A549 (cell line): ENCODE measurements around the gene LEKR1. TPM values are rescaled to one million over a fixed set of nuclear protein-coding genes. Genes with fewer than 3 reads are reported as not detected.
A peak's percentile ranks its signal among the peaks of the same experiment; 100 is the strongest.

Source experiments
- ATAC-seq, 2 experiments: fragments of 200-7000 bp in 1 of 2; fragments of >200 bp in 1 of 2; cut with Nextera tagmentation in 1 of 2; cut with Tn5 transposase in 1 of 2; 3 replicates each; pipeline versions ENCODE4 v1.8.0 to v1.9.1; 2018 to 2020; ENCODE audit warnings: mild to moderate bottlenecking in 1 of 2, moderate library complexity in 1 of 2
- CTCF ChIA-PET: fragments of 300-600 bp; sonication (Branson Sonifier 250); formaldehyde crosslinking; extraction: SDS; loops from one replicate; lab custom pipeline; 2021; ENCODE audit warnings: antibody characterized with exemption, inconsistent platforms; lab: Yijun Ruan, JAX
- POLR2A ChIA-PET: fragments of 350-600 bp; formaldehyde crosslinking; extraction: SDS; loops from one replicate; lab custom pipeline; 2021; ENCODE audit warnings: antibody characterized with exemption, inconsistent platforms; lab: Yijun Ruan, JAX
- DNase-seq, 2 experiments: peaks; one replicate each; pipeline versions ENCODE4 v3.0.0 to v3.0.0-alpha.2; 2011 to 2016; ENCODE audit warnings: low read depth in 1 of 2, low spot score in 1 of 2
- FAIRE-seq: peaks from 2 replicates; lab custom pipeline; 2011; peaks lifted over from hg19 to GRCh38; lab: Jason Lieb, UNC
- H3K27ac ChIP-seq, 2 experiments: fragments of >200 bp; sonication (Bioruptor Twin); formaldehyde crosslinking; 3 replicates each; pipeline ENCODE4 v1.5.1; 2016 to 2017
- H3K4me1 ChIP-seq: fragments of >200 bp; sonication (Bioruptor Twin); formaldehyde crosslinking; 3 replicates; pipeline ENCODE4 v1.6.1; 2016
- H3K4me2 ChIP-seq: fragments of >200 bp; sonication (Bioruptor Twin); formaldehyde crosslinking; 3 replicates; pipeline ENCODE4 v1.6.1; 2016
- H3K4me3 ChIP-seq: fragments of >200 bp; sonication (Bioruptor Twin); formaldehyde crosslinking; 3 replicates; pipeline ENCODE4 v1.5.1; 2016
- H3K9me3 ChIP-seq: fragments of >200 bp; sonication (Bioruptor Twin); formaldehyde crosslinking; 3 replicates; pipeline ENCODE4 v1.6.1; 2016
- ATOH8 ChIP-seq: fragments of 250-450 bp; sonication (Bioruptor Pico); IDR thresholded peaks from 2 replicates; pipeline ENCODE4 v1.5.0; 2020; ENCODE audit warnings: low read depth, mild to moderate bottlenecking, moderate library complexity
- BCL3 ChIP-seq: fragments of >200 bp; sonication (Bioruptor Twin); formaldehyde crosslinking; IDR thresholded peaks from 3 replicates; pipeline ENCODE4 v1.6.1; 2016
- CHD2 ChIP-seq: fragments of 150-350 bp; IDR thresholded peaks from 2 replicates; pipeline ENCODE4 v1.6.1; 2014; ENCODE audit warnings: low read length; ENCODE audit not compliant: partially characterized antibody
- ELK1 ChIP-seq: fragments of 150-350 bp; IDR thresholded peaks from 2 replicates; pipeline ENCODE4 v1.6.1; 2014; ENCODE audit warnings: low read depth, mild to moderate bottlenecking, low read length
- EP300 ChIP-seq, 2 experiments: fragments of >200 bp; sonication (Bioruptor Twin); formaldehyde crosslinking; IDR thresholded peaks; 2 replicates in 1 of 2; 3 replicates in 1 of 2; pipeline ENCODE4 v1.6.1; 2016 to 2017
- FOSL2 ChIP-seq, 2 experiments: fragments of 450-650 bp in 1 of 2; fragments of >200 bp in 1 of 2; sonication (Bioruptor Twin) in 1 of 2; formaldehyde crosslinking; IDR thresholded peaks; 2 replicates each; pipeline versions ENCODE4 v1.5.0 to v1.6.1; 2016 to 2020; ENCODE audit warnings: mild to moderate bottlenecking in 1 of 2, moderate library complexity in 1 of 2
- HOXA7 ChIP-seq: fragments of 250-450 bp; sonication (Bioruptor Pico); IDR thresholded peaks from 2 replicates; pipeline ENCODE4 v1.5.0; 2020; ENCODE audit warnings: mild to moderate bottlenecking, moderate library complexity
- HOXB13 ChIP-seq: fragments of 250-450 bp; sonication (Bioruptor Pico); IDR thresholded peaks from 2 replicates; pipeline ENCODE4 v1.5.0; 2020; ENCODE audit warnings: low read depth, mild to moderate bottlenecking, moderate library complexity
- HOXB5 ChIP-seq: fragments of 250-450 bp; sonication (Bioruptor Pico); IDR thresholded peaks from 2 replicates; pipeline ENCODE4 v1.5.0; 2020; ENCODE audit warnings: mild to moderate bottlenecking, moderate library complexity
- JUN ChIP-seq, 2 experiments: fragments of >200 bp; sonication (Bioruptor Twin); formaldehyde crosslinking; IDR thresholded peaks; 2 replicates in 1 of 2; 3 replicates in 1 of 2; pipeline ENCODE4 v1.6.1; 2016 to 2017
- MYC ChIP-seq: IDR thresholded peaks from 2 replicates; pipeline ENCODE4 v1.6.1; 2012; ENCODE audit warnings: mild to moderate bottlenecking, inconsistent platforms, low read length, improper control_type of control experiment, borderline replicate concordance
- NPAS2 ChIP-seq: fragments of 250-450 bp; sonication (Bioruptor Pico); IDR thresholded peaks from 2 replicates; pipeline ENCODE4 v1.8.0; 2022; ENCODE audit warnings: mild to moderate bottlenecking, moderate library complexity, borderline replicate concordance
- PHF8 ChIP-seq: fragments of 200-600 bp; sonication (generic); IDR thresholded peaks from 2 replicates; pipeline ENCODE4 v1.6.1; 2016; ENCODE audit warnings: low read depth, mild to moderate bottlenecking, antibody characterized with exemption, moderate library complexity, borderline replicate concordance
- POLR2A ChIP-seq: IDR thresholded peaks from 2 replicates; pipeline ENCODE4 v1.6.1; 2012; ENCODE audit warnings: mild to moderate bottlenecking, low read length
- RNF2 ChIP-seq: fragments of 200-600 bp; sonication (generic); IDR thresholded peaks from 2 replicates; pipeline ENCODE4 v1.6.1; 2016; ENCODE audit warnings: low read depth, mild to moderate bottlenecking, antibody characterized with exemption, moderate library complexity, borderline replicate concordance
- SMC3 ChIP-seq: fragments of >200 bp; sonication (Bioruptor Twin); formaldehyde crosslinking; IDR thresholded peaks from 3 replicates; pipeline ENCODE4 v1.6.1; 2018; ENCODE audit warnings: inconsistent platforms
- ZNF302 ChIP-seq: fragments of 250-450 bp; sonication (Bioruptor Pico); IDR thresholded peaks from 2 replicates; pipeline ENCODE4 v1.9.0; 2021; ENCODE audit warnings: inconsistent platforms, mild to moderate bottlenecking, moderate library complexity
- WGBS: methylation state at CpG from one replicate; pipeline ENCODE4 v1.1.6; 2017; ENCODE audit errors: missing lambda C conversion rate; 5-methylcytosine and 5-hydroxymethylcytosine counted together
- polyA plus RNA-seq, 4 experiments: library from polyadenylated mRNA; depleted of rRNA in 3 of 4; stranded (reverse); fragments of >200 nt; fragmentation: RNase III in 1 of 4; extraction: RNeasy Plus Mini Kit Qiagen cat#74134 plus additional on column Dnase treatment in 1 of 4; gene quantifications; 2 replicates in 3 of 4; 3 replicates in 1 of 4; pipeline ENCODE4 v1.2.3, GENCODE V29; 2011 to 2017
- TF ChIP-seq, protein P1 (sequence below): IDR thresholded peaks from 2 replicates; pipeline ENCODE4 v1.6.1; 2012; ENCODE audit warnings: low read depth, borderline replicate concordance
- TF ChIP-seq, protein P2 (sequence below): IDR thresholded peaks from 2 replicates; pipeline ENCODE4 v1.6.1; 2012
- TF ChIP-seq, protein P3 (sequence below): fragments of 250-450 bp; sonication (Bioruptor Pico); IDR thresholded peaks from 2 replicates; pipeline ENCODE4 v1.5.0; 2021; ENCODE audit warnings: mild to moderate bottlenecking, moderate library complexity, borderline replicate concordance

LEKR1 gene
- polyA plus RNA-seq, 2 of the 4 experiments (the other 2 are of a cell fraction) = 1.3 to 1.4 TPM

DNA sequence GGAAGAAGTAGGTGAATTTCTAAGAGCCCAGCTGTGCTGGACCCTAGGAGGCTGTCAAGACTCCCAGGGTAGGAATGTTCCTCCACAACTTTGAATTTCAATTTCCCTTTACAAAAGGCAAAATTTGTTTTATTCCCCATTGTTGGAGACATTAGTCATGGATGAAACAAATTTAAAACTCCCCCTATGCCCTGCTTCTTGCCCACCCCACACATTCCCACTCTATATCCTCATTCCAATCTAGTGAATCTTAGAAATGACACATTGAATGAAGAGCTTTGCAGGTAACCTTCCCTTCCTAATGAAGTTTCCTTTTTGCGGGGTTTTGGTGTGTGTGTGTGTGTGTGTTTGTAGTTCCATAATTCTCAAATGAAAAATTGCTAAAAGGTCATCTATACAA lies 261.2 kb downstream of the LEKR1 start:
- no peaks in the 10 kb centered on the region for H3K9me3 ChIP-seq
- WGBS = 51% methylated on average over 1 of the region's 1 CpG
- TF ChIP-seq JUN (IDR thresholded peaks at IDR 0.05) = no peak
- no peak for TF ChIP-seq FOSL2 (IDR thresholded peaks at IDR 0.05)
- peak; percentile 40 for TF ChIP-seq FOSL2 (CRISPR knock-in tag; IDR thresholded peaks at IDR 0.05)
- FAIRE-seq (no peak), ATAC-seq (no peak), DNase-seq (peak in 1 of 2 experiments; percentile 29)
- ChIA-PET CTCF (interaction anchor here (0.6 to 9.1 kb wide), 7 partner anchors 15 to 545 kb away, joined by 3 to 96 read pairs (median 6); partner anchors contain the start of gene TIPARP), POLR2A (interaction anchor here (2.2 to 2.8 kb wide), 6 partner anchors 35 to 533 kb away, joined by 16 to 69 read pairs (median 34); partner anchors contain the start of genes CCNL1, SSR3 and TIPARP)
- peak overlapping the region; percentile 78 for H3K4me2 ChIP-seq
- H3K4me1 ChIP-seq = peaks cover 23% of the 10 kb centered on the region
- H3K27ac ChIP-seq = peak overlapping the region in 1 of 2 experiments; percentile 98; a peak in 4 of 6 replicates
- H3K4me3 ChIP-seq = no peak overlapping the region

DNA sequence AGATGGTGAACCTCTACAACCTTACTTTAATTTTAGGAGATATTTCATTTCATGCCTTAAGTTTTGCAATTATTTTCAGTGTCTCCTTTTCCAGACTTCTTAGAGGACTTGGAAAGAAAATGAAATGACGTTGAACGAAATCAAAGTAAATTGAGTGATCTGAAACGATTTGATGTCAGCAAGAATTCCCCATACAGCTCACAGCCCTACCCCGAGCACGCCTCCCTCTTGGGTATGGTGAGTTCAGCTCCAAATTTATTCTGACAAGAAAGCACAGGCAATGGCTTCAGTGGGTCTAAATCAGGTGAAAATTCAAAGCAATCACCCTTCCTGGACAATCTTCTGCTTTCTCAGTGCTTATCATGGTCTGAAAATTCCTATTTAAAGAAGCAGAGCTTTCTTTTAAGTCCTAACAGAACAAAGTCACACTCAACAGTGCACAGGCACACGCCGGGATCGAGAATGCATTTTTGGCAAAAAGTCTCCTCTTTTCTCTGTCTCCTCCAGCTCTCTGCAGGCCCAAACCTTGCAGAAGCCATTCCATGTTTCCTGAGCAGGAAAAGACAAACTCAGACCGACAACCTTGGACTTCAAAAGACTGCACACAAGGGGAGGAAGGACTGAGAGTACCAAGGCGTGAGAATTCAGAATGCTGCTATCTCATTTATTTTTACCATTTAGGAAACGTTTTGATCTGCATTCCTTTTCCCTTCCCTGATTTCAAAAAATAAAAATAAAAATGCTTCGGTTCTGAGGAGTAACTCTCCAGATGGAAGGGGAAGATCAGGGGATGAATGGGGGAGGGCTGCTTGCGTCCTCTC lies 261.8 kb downstream of the LEKR1 start:
- ATAC-seq (0 out of 6 replicates have a peak, but pooled peaks of 1 of the 2 experiments have one; percentile 1), DNase-seq (no peak), FAIRE-seq (no peak)
- ChIA-PET CTCF (interaction anchor here (0.6 to 9.1 kb wide), 14 partner anchors 11 to 936 kb away, joined by 3 to 96 read pairs (median 6); partner anchors contain the start of gene TIPARP), POLR2A (interaction anchor here (0.9 to 2.8 kb wide), 16 partner anchors 11 to 533 kb away, joined by 3 to 69 read pairs (median 10); partner anchors contain the start of genes CCNL1, SSR3 and TIPARP)
- H3K27ac ChIP-seq = peak overlapping the region; percentile 93 to 98
- TF ChIP-seq EP300 (IDR thresholded peaks at IDR 0.05) (no peak), ZNF302 (CRISPR knock-in tag) (no peak), FOSL2 (IDR thresholded peaks at IDR 0.05) (no peak), FOSL2 (CRISPR knock-in tag; IDR thresholded peaks at IDR 0.05) (no peak), HOXA7 (CRISPR knock-in tag) (no peak), ELK1 (no peak), MYC (no peak), CHD2 (no peak), HOXB13 (CRISPR knock-in tag) (no peak), SMC3 (no peak), POLR2A (no peak)
- H3K9me3 ChIP-seq = no peaks in the 10 kb centered on the region
- peak overlapping the region; percentile 52 for H3K4me3 ChIP-seq
- peak overlapping the region; percentile 78 for H3K4me2 ChIP-seq
- H3K4me1 ChIP-seq = peaks cover 23% of the 10 kb centered on the region
- 54% methylated on average over 13 of the region's 13 CpGs for WGBS

- 2% methylated on average over 44 of the region's 59 CpGs for WGBS
- TF ChIP-seq ZNF302 (CRISPR knock-in tag) (no peak), JUN (IDR thresholded peaks at IDR 0.05) (peak; percentile 74 to 85; a peak in 4 of 5 replicates), ATOH8 (CRISPR knock-in tag) (no peak), PHF8 (peak; percentile 79; the same call in 1 of the 2 replicates), HOXB5 (CRISPR knock-in tag) (peak; percentile 49; the same call in 1 of the 2 replicates), RNF2 (no peak), NPAS2 (CRISPR knock-in tag) (no peak), POLR2A (peak; percentile 84), MYC (peak; percentile 45; the same call in 1 of the 2 replicates), BCL3 (peak; percentile 75; the same call in 2 of the 3 replicates)
- TF ChIP-seq, protein P1, sequence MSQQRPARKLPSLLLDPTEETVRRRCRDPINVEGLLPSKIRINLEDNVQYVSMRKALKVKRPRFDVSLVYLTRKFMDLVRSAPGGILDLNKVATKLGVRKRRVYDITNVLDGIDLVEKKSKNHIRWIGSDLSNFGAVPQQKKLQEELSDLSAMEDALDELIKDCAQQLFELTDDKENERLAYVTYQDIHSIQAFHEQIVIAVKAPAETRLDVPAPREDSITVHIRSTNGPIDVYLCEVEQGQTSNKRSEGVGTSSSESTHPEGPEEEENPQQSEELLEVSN = peak; percentile 96
- TF ChIP-seq, protein P2, sequence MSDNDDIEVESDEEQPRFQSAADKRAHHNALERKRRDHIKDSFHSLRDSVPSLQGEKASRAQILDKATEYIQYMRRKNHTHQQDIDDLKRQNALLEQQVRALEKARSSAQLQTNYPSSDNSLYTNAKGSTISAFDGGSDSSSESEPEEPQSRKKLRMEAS = peak; percentile 90
- TF ChIP-seq, protein P3, sequence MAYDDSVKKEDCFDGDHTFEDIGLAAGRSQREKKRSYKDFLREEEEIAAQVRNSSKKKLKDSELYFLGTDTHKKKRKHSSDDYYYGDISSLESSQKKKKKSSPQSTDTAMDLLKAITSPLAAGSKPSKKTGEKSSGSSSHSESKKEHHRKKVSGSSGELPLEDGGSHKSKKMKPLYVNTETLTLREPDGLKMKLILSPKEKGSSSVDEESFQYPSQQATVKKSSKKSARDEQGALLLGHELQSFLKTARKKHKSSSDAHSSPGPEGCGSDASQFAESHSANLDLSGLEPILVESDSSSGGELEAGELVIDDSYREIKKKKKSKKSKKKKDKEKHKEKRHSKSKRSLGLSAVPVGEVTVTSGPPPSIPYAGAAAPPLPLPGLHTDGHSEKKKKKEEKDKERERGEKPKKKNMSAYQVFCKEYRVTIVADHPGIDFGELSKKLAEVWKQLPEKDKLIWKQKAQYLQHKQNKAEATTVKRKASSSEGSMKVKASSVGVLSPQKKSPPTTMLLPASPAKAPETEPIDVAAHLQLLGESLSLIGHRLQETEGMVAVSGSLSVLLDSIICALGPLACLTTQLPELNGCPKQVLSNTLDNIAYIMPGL = peak; percentile 32; the same call in 1 of the 2 replicates
Observed at GRCh38 chr3:157088601-157089454, 262.7 kb downstream of the LEKR1 start.

More at GRCh38 chr3:157088601-157089454, 262.7 kb downstream of the LEKR1 start:
- POLR2A ChIA-PET = interaction anchor here (0.6 to 2.8 kb wide), 30 partner anchors 8 to 1470 kb away, joined by 3 to 69 read pairs (median 6); partner anchors contain the start of genes CCNL1, LEKR1, SSR3 and TIPARP
- DNase-seq = peak; percentile 93 to 97
- peak; percentile 94 for ATAC-seq
- H3K9me3 ChIP-seq = no peaks in the 10 kb centered on the region
- H3K4me1 ChIP-seq = peaks cover 23% of the 10 kb centered on the region
- H3K4me3 ChIP-seq = peak overlapping the region; percentile 52
- CTCF ChIA-PET = interaction anchor here (0.6 to 9.1 kb wide), 18 partner anchors 8 to 936 kb away, joined by 3 to 96 read pairs (median 6); partner anchors contain the start of gene TIPARP
- peak overlapping the region; percentile 78 for H3K4me2 ChIP-seq
- FAIRE-seq = no peak
- peak overlapping the region; percentile 93 to 98 for H3K27ac ChIP-seq
